Gastroesophageal sphincter (tissue), 4 donors: ENCODE results near the gene BPTF. TPM values are rescaled to one million over a fixed set of nuclear protein-coding genes. Genes with fewer than 3 reads are reported as not detected.

Experiments used
- ATAC-seq: fragments of 150-250 bp; one replicate; pipeline ENCODE4 v1.9.1; 2016; ENCODE audit warnings: mild to moderate bottlenecking, moderate library complexity
- H3K27ac ChIP-seq, 4 donors: fragments of 200-600 bp; sonication (generic) in 3 of 4; 1 replicate in 3 of 4; 2 replicates in 1 of 4; pipeline ENCODE4 v1.5.1; 2016 to 2019
- H3K27me3 ChIP-seq: fragments of 200-600 bp; sonication (generic); one replicate; pipeline ENCODE4 v1.5.1; 2019
- H3K36me3 ChIP-seq, 2 donors: fragments of 200-600 bp; sonication (generic); one replicate each; pipeline ENCODE4 v1.5.1; 2019; ENCODE audit warnings: control low read depth in 1 of 2
- H3K4me1 ChIP-seq, 3 donors: fragments of 200-600 bp; sonication (generic); 1 replicate in 2 of 3; 2 replicates in 1 of 3; pipeline ENCODE4 v1.5.1; 2016 to 2019; ENCODE audit warnings: control low read depth in 2 of 3
- H3K4me3 ChIP-seq, 2 donors: fragments of 200-600 bp; sonication (generic); one replicate each; pipeline ENCODE4 v1.5.1; 2019; ENCODE audit warnings: mild to moderate bottlenecking in 1 of 2, moderate library complexity in 1 of 2
- H3K9me3 ChIP-seq, 3 donors: fragments of 200-600 bp; sonication (generic); one replicate each; pipeline ENCODE4 v1.5.1; 2017 to 2019; ENCODE audit warnings: control low read depth in 2 of 3
- EP300 ChIP-seq: sonication (generic); formaldehyde crosslinking; IDR thresholded peaks from one replicate; pipeline ENCODE4 v1.6.1; 2017; ENCODE audit warnings: antibody characterized with exemption, mild to moderate bottlenecking
- POLR2A ChIP-seq, 2 donors: fragments of 450-650 bp; IDR thresholded peaks; one replicate each; pipeline ENCODE4 v1.6.1; 2017; ENCODE audit warnings: antibody characterized with exemption in 2 of 2, mild to moderate bottlenecking in 2 of 2, moderate library complexity in 1 of 2
- POLR2AphosphoS5 ChIP-seq: sonication (generic); formaldehyde crosslinking; IDR thresholded peaks from one replicate; pipeline ENCODE4 v1.6.1; 2017; ENCODE audit warnings: antibody characterized with exemption
- WGBS, 2 donors: methylation state at CpG; one replicate each; pipeline ENCODE4 v1.1.5; 2018; ENCODE audit warnings: low coverage in 1 of 2; 5-methylcytosine and 5-hydroxymethylcytosine counted together
- total RNA-seq, 4 donors: library from RNA; depleted of rRNA; stranded (reverse); fragments of >200 nt; gene quantifications; one replicate each; pipeline ENCODE4 v1.1.0, GENCODE V29; 2016
- TF ChIP-seq, protein P1 (sequence below), 4 experiments: fragments of 200-600 bp in 2 of 4; fragments of 450-650 bp in 2 of 4; sonication (generic) in 1 of 4; IDR thresholded peaks; one replicate each; pipeline ENCODE4 v1.5.1; 2017 to 2019; ENCODE audit warnings: antibody characterized with exemption in 4 of 4, mild to moderate bottlenecking in 2 of 4, moderate library complexity in 2 of 4

The BPTF gene
- total RNA-seq, 4 donors from 2014 or later = 55.5 to 74.5 (median 68.3) TPM

GRCh38 chr17:67931227-67931626 is 105.9 kb downstream of the BPTF start:
- WGBS, 2 donors = 92 to 97% methylated on average over 5 of the region's 5 CpGs
- no peaks in the 10 kb centered on the region for H3K4me1 ChIP-seq
- peaks cover 7 to 100% of the 10 kb centered on the region in 2 donors for H3K36me3 ChIP-seq
- H3K27me3 ChIP-seq = no peaks in the 10 kb centered on the region
- H3K4me3 ChIP-seq = no peak overlapping the region
- no peak overlapping the region for H3K27ac ChIP-seq
- ATAC-seq = no peak
- H3K9me3 ChIP-seq = no peaks in the 10 kb centered on the region
- no peak for TF ChIP-seq POLR2A (IDR thresholded peaks at IDR 0.05)
- no peak for TF ChIP-seq EP300
- TF ChIP-seq POLR2AphosphoS5 = no peak
- TF ChIP-seq, protein P1, sequence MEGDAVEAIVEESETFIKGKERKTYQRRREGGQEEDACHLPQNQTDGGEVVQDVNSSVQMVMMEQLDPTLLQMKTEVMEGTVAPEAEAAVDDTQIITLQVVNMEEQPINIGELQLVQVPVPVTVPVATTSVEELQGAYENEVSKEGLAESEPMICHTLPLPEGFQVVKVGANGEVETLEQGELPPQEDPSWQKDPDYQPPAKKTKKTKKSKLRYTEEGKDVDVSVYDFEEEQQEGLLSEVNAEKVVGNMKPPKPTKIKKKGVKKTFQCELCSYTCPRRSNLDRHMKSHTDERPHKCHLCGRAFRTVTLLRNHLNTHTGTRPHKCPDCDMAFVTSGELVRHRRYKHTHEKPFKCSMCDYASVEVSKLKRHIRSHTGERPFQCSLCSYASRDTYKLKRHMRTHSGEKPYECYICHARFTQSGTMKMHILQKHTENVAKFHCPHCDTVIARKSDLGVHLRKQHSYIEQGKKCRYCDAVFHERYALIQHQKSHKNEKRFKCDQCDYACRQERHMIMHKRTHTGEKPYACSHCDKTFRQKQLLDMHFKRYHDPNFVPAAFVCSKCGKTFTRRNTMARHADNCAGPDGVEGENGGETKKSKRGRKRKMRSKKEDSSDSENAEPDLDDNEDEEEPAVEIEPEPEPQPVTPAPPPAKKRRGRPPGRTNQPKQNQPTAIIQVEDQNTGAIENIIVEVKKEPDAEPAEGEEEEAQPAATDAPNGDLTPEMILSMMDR (IDR thresholded peaks at IDR 0.05) = no peak

GRCh38 chr17:67942810-67943209 is 117.5 kb downstream of the BPTF start:
- Histone ChIP-seq H3K27ac (no peak overlapping the region), H3K36me3 (peaks cover 4 to 99% of the 10 kb centered on the region in 2 donors), H3K4me1 (peaks cover 0 to under 1% (median 0%) of the 10 kb centered on the region in 3 donors), H3K4me3 (no peak overlapping the region), H3K9me3 (no peaks in the 10 kb centered on the region), H3K27me3 (no peaks in the 10 kb centered on the region)
- TF ChIP-seq POLR2AphosphoS5 = no peak
- TF ChIP-seq, protein P1 (IDR thresholded peaks at IDR 0.05) = peak in 3 of 4 experiments; percentile 16 to 19 (median 18)
- no peak for ATAC-seq
- WGBS, 2 donors = 91 to 100% methylated on average over 2 to 3 of the region's 3 CpGs

DNA sequence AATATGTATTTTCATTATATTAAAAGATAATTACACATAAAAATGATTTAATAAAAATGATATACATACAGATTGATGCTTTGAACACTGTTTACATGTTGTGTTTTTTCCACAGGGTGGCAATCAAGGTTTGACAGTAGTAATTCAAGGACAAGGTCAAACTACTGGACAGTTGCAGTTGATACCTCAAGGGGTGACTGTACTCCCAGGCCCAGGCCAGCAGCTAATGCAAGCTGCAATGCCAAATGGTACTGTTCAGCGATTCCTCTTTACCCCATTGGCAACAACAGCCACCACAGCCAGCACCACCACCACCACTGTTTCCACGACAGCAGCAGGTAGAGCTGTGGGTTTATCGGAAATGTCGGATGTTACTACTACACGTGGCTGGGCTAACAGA is 118.7 kb downstream of the BPTF start:
- Histone ChIP-seq H3K4me1 (peaks cover 0 to 5% (median 0%) of the 10 kb centered on the region in 3 donors), H3K27ac (no peak overlapping the region), H3K36me3 (peaks cover 4 to 99% of the 10 kb centered on the region in 2 donors), H3K4me3 (no peak overlapping the region), H3K27me3 (no peaks in the 10 kb centered on the region), H3K9me3 (no peaks in the 10 kb centered on the region)
- WGBS, 2 donors = 87 to 95% methylated on average over 4 to 5 of the region's 5 CpGs
- TF ChIP-seq POLR2A (IDR thresholded peaks at IDR 0.05) (no peak), EP300 (no peak), POLR2AphosphoS5 (no peak)
- TF ChIP-seq, protein P1 (IDR thresholded peaks at IDR 0.05) = no peak
- no peak for ATAC-seq

DNA sequence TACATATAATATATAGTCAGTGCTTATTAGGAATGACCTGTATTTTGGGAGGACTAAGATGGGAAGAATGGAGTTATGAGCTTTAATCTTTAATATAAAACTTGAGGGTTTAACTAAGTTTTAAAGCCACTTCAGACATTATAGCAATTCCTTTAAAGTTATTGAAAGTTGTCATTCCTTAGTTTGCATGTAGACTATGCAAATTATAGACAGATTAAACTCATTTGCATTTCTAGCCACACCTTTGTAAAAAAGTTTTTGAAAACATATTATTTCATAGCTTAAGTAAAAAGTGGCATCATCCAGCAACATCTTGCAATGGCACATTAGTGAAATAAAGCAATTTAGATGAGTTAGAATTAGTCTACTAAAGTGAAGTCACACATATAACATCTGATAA is 121.2 kb downstream of the BPTF start:
- no peak for ATAC-seq
- Histone ChIP-seq H3K27ac (no peak overlapping the region), H3K36me3 (peaks cover 0 to 100% of the 10 kb centered on the region in 2 donors), H3K9me3 (no peaks in the 10 kb centered on the region), H3K4me3 (no peak overlapping the region), H3K4me1 (peaks cover 0 to 5% (median 0%) of the 10 kb centered on the region in 3 donors), H3K27me3 (no peaks in the 10 kb centered on the region)
- TF ChIP-seq EP300 (no peak), POLR2A (IDR thresholded peaks at IDR 0.05) (no peak), POLR2AphosphoS5 (no peak)
- TF ChIP-seq, protein P1 (IDR thresholded peaks at IDR 0.05) = no peak

GRCh38 chr17:67947325-67947813 is 122.1 kb downstream of the BPTF start:
- H3K27ac ChIP-seq = no peak overlapping the region
- WGBS, 2 donors = 89 to 91% methylated on average over 5 of the region's 5 CpGs
- no peaks in the 10 kb centered on the region for H3K9me3 ChIP-seq
- no peaks in the 10 kb centered on the region for H3K27me3 ChIP-seq
- TF ChIP-seq POLR2A (IDR thresholded peaks at IDR 0.05) (no peak), POLR2AphosphoS5 (no peak), EP300 (no peak)
- TF ChIP-seq, protein P1 (IDR thresholded peaks at IDR 0.05) = no peak
- H3K4me3 ChIP-seq = no peak overlapping the region
- peaks cover 0 to 5% (median 0%) of the 10 kb centered on the region in 3 donors for H3K4me1 ChIP-seq
- no peak for ATAC-seq
- H3K36me3 ChIP-seq = peaks cover 0 to 100% of the 10 kb centered on the region in 2 donors
